ENCODE results near the gene GIGYF2.

GRCh38 chr2:232731470-232731869, 34.3 kb downstream of the GIGYF2 start:
- no peak for TF ChIP-seq EZH2 (IDR thresholded peaks at IDR 0.05; ENCODE audit: borderline replicate concordance)
- TF ChIP-seq, protein P1, sequence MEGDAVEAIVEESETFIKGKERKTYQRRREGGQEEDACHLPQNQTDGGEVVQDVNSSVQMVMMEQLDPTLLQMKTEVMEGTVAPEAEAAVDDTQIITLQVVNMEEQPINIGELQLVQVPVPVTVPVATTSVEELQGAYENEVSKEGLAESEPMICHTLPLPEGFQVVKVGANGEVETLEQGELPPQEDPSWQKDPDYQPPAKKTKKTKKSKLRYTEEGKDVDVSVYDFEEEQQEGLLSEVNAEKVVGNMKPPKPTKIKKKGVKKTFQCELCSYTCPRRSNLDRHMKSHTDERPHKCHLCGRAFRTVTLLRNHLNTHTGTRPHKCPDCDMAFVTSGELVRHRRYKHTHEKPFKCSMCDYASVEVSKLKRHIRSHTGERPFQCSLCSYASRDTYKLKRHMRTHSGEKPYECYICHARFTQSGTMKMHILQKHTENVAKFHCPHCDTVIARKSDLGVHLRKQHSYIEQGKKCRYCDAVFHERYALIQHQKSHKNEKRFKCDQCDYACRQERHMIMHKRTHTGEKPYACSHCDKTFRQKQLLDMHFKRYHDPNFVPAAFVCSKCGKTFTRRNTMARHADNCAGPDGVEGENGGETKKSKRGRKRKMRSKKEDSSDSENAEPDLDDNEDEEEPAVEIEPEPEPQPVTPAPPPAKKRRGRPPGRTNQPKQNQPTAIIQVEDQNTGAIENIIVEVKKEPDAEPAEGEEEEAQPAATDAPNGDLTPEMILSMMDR (IDR thresholded peaks at IDR 0.05; ENCODE audit: poor library complexity): no peak

Data from hepatocyte (in vitro differentiated cells).